Coronary artery (tissue), 2 donors: ENCODE data around the gene TNS1.

Source experiments
- DNase-seq: peaks from one replicate; pipeline ENCODE4 v3.0.0-alpha.2; 2017; ENCODE audit warnings: low spot score
- H3K27ac ChIP-seq, 2 donors: fragments of 200-600 bp; sonication (generic); one replicate each; pipeline ENCODE4 v1.5.1; 2016 to 2019
- H3K4me3 ChIP-seq: fragments of 200-600 bp; sonication (generic); 2 replicates; pipeline ENCODE4 v1.5.1; 2016; ENCODE audit warnings: mild to moderate bottlenecking, moderate library complexity
- CTCF ChIP-seq: fragments of 200-600 bp; sonication (generic); IDR thresholded peaks from one replicate; pipeline ENCODE4 v1.5.1; 2019; ENCODE audit warnings: antibody characterized with exemption

TNS1 gene

DNA sequence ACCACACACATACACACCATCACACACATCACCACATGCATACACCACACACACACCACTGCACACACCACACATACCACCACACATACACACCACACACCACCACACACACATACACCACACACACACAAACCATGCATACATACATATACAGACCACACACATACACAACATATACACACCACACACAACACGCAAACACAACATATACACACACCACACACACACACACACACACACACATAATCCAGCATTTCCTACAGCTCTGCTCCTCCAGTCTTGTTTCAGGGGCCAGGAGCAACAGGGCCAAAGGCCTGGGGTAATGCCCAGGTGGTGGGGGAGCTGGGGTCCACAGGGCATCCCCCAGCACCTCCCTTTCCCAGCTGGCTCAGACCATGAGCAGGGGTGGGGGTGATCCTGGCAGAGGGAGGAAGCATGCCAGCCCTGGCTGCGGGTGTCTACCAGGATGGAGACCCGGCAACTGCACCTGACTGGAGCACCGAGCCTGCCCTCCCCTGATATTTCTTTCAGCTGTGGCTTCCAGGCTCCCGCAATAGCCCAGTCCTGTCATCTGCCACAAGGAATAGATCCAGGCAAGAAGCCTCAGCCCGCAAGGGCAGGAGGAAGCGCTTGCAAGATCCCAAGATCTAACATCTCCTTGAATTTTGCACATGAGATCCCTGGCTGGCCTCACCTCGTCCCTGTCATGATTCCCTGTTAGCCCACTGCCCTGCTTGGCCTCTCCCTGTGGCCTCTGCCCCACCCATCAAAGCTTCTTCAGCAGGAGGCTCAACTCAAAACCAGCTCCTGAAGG is 196.9 kb downstream of the TNS1 start:
- TF ChIP-seq CTCF: no peak
- Histone ChIP-seq H3K27ac (peak overlapping the region; percentile 47 to 90), H3K4me3 (no peak overlapping the region)
- no peak for DNase-seq

DNA sequence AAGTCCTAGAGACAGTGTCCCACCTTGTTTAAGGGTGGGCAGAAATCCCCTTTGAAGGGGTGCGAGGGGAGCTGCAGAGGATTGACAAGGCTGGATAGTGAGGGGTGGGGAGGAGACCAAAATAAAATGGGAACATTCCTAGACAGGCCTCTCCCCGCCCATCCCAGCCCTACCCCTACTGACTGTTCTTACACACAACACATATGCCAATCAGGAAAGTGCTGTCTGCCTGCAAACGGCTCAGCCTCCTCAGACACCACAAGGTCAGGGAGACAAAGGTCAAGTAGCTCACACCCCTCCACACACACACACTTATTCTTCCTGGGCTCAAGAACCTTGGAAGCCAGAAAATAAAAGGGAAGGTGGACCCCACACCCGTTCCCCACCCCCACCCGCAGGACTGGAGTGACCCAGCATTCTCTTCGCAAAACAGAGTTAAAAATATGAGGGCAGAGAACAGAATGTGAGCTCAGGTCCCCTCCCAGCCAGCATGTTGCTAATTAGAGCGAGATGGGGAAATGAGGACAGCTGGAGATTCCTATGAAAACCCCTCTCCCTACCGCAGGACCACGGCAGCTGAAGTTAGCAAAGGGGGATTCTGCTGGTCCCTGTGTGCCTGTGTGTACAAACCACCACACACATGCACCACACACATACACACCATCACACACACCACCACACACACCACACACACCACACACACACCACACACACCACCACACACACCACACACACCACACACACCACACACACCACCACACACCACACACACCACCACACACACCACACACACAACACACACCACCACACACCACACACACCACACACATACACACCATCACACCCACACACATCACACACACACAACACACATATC is 197.8 kb downstream of the TNS1 start:
- H3K27ac ChIP-seq: peak overlapping the region; percentile 48 to 90

GRCh38 chr2:217804338-217804737 is 198.5 kb downstream of the TNS1 start:
- peak; percentile 75 for DNase-seq
- peak overlapping the region; percentile 0 to 90 for H3K27ac ChIP-seq
- no peak for TF ChIP-seq CTCF
- no peak overlapping the region for H3K4me3 ChIP-seq

More for the DNA sequence above, 197.8 kb downstream of the TNS1 start:
- no peak for DNase-seq
- TF ChIP-seq CTCF: no peak
- H3K4me3 ChIP-seq: no peak overlapping the region

GRCh38 chr2:217803653-217803960 is 199.2 kb downstream of the TNS1 start:
- H3K27ac ChIP-seq: peak overlapping the region; percentile 4 to 90
- peak; percentile 67 for DNase-seq
- no peak overlapping the region for H3K4me3 ChIP-seq
- no peak for TF ChIP-seq CTCF

DNA sequence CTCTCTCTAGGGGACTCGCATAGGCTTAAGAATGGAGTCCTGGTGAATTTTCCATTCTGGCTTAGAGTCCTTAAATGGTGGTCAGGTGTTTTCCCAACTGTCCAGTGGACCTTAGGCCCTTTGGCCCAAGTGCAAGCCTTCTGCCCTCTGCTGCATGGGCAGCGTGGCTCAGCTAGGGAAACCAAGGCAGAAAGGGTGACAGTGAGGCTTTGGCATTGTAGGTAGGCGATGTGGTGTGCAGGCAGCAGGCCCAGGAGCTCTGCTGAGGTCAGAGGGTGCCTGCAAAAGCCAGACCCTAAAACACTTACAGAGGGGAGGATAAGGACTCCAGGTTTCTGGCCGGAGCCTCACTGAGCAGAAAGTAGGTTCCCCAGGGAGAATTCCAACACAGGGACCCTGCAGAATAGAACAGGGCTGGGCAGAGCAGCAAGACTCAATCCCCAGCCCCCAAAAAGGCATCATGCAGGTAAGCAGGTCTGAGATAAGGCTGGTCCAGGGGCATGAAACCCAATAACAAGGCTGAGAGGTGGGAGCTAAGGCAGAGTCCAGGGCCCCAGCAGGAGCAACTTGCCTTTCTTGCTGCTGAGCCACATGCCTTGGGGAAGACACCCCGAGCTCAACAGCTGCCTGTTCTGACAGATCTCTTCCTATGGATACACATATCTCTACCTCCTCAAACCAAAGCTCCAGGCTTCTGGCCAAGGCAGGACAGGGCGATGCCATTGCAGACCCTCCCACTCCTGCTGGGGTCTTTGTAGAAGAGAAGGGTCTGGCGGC is 199.7 kb downstream of the TNS1 start:
- DNase-seq: peak; percentile 68
- Histone ChIP-seq H3K4me3 (no peak overlapping the region), H3K27ac (peak overlapping the region in 1 of 2 donors; percentile 90)
- TF ChIP-seq CTCF: no peak

- no peak overlapping the region for H3K4me3 ChIP-seq
- TF ChIP-seq CTCF: no peak
- H3K27ac ChIP-seq: peak overlapping the region; percentile 12 to 73
- DNase-seq: peak; percentile 68
Measured at GRCh38 chr2:217802266-217802665, 200.5 kb downstream of the TNS1 start.
